ENCODE measurements around the gene PFKL. TPM values are rescaled to one million over a fixed set of nuclear protein-coding genes. Genes with fewer than 3 reads are reported as not detected.

Gene PFKL
- total RNA-seq, 1 experiment from 2014 or later = 78.9 TPM

DNA sequence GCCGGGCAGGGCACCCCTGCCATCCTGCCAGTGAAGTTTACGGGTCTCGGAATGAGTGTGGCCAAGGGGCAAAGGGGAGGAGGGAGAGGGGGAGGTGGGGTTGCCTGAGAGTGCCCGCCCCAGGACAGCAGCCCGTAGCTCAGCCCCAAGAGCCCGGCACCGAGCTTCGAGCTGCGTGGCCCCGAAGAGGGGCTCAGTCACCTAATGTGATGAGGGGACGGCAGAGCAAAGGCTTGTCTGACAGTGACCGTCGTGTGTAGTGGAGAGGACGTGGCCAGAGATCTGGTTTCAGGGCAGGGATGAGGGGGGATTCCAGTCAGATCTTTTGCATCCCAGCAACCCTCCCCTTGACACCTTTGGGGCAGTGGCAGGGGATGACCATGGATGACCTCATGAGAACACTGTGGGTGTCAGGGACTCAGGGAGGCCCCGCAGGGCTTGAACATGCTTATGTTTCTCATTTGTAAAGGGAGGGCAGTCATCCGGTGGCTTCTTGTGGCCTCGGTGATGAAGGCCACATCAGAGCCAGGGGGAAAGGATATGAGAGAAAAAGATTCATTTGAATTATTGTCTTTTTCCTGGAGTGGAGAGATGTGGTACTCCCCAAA lies 52.5 kb downstream of the PFKL start:
- Mint-ChIP-seq H3K27me3 (ENCODE audit: unreplicated experiment) (peaks cover 72% of the 10 kb centered on the region), H3K36me3 (ENCODE audit: insufficient read depth, unreplicated experiment) (no peaks in the 10 kb centered on the region), H3K27ac (ENCODE audit: unreplicated experiment) (no peak overlapping the region), H3K4me1 (ENCODE audit: low read depth, unreplicated experiment) (no peaks in the 10 kb centered on the region), H3K9me3 (ENCODE audit: low read depth, unreplicated experiment) (no peaks in the 10 kb centered on the region), H3K4me3 (ENCODE audit: low read depth, unreplicated experiment) (no peak overlapping the region)
- CTCF ChIA-PET = no interaction called here
- no TSS peak for BruUV-seq (replicated peaks)
- TF ChIP-seq CTCF (IDR thresholded peaks at IDR 0.05; ENCODE audit: unreplicated experiment) = no peak
- intact Hi-C loops (cut with micrococcal nuclease; ENCODE audit: unreplicated experiment) = no loop called here
- no peak for DNase-seq

GRCh38 chr21:44353191-44353970 lies 53.5 kb downstream of the PFKL start, which contains the start of gene TRPM2:
TSS of gene TRPM2 (plus strand) at chr21:44353621. CDS start at chr21:44353701, 80 bp downstream.
- CTCF ChIA-PET = interaction anchor here (0.5 kb wide), 1 partner anchor 85 kb away, joined by 4 read pairs; no protein-coding TSS in a partner anchor
- no TSS peak for BruUV-seq (replicated peaks)
- Mint-ChIP-seq H3K4me3 (ENCODE audit: low read depth, unreplicated experiment) (no peak within 1 kb of the TSS), H3K9me3 (ENCODE audit: low read depth, unreplicated experiment) (no peaks in the 10 kb centered on the region), H3K27ac (ENCODE audit: unreplicated experiment) (no peak within 1 kb of the TSS), H3K27me3 (ENCODE audit: unreplicated experiment) (peaks cover 61% of the 10 kb centered on the region), H3K4me1 (ENCODE audit: low read depth, unreplicated experiment) (no peaks in the 10 kb centered on the region), H3K36me3 (ENCODE audit: insufficient read depth, unreplicated experiment) (no peaks in the 10 kb centered on the region)
- intact Hi-C loops (cut with micrococcal nuclease; ENCODE audit: unreplicated experiment) = no loop called here
- no peak for DNase-seq
- TF ChIP-seq CTCF (IDR thresholded peaks at IDR 0.05; ENCODE audit: unreplicated experiment) = no peak

GRCh38 chr21:44354001-44354405 lies 54.1 kb downstream of the PFKL start:
- Mint-ChIP-seq H3K4me3 (ENCODE audit: low read depth, unreplicated experiment) (no peak overlapping the region), H3K27ac (ENCODE audit: unreplicated experiment) (no peak overlapping the region), H3K36me3 (ENCODE audit: insufficient read depth, unreplicated experiment) (no peaks in the 10 kb centered on the region), H3K27me3 (ENCODE audit: unreplicated experiment) (peaks cover 55% of the 10 kb centered on the region), H3K4me1 (ENCODE audit: low read depth, unreplicated experiment) (no peaks in the 10 kb centered on the region), H3K9me3 (ENCODE audit: low read depth, unreplicated experiment) (no peaks in the 10 kb centered on the region)
- TF ChIP-seq CTCF (IDR thresholded peaks at IDR 0.05; ENCODE audit: unreplicated experiment) = no peak
- CTCF ChIA-PET = interaction anchor here (0.5 kb wide), 1 partner anchor 85 kb away, joined by 4 read pairs; no protein-coding TSS in a partner anchor
- no TSS peak for BruUV-seq (replicated peaks)
- no peak for DNase-seq
- intact Hi-C loops (cut with micrococcal nuclease; ENCODE audit: unreplicated experiment) = no loop called here

DNA sequence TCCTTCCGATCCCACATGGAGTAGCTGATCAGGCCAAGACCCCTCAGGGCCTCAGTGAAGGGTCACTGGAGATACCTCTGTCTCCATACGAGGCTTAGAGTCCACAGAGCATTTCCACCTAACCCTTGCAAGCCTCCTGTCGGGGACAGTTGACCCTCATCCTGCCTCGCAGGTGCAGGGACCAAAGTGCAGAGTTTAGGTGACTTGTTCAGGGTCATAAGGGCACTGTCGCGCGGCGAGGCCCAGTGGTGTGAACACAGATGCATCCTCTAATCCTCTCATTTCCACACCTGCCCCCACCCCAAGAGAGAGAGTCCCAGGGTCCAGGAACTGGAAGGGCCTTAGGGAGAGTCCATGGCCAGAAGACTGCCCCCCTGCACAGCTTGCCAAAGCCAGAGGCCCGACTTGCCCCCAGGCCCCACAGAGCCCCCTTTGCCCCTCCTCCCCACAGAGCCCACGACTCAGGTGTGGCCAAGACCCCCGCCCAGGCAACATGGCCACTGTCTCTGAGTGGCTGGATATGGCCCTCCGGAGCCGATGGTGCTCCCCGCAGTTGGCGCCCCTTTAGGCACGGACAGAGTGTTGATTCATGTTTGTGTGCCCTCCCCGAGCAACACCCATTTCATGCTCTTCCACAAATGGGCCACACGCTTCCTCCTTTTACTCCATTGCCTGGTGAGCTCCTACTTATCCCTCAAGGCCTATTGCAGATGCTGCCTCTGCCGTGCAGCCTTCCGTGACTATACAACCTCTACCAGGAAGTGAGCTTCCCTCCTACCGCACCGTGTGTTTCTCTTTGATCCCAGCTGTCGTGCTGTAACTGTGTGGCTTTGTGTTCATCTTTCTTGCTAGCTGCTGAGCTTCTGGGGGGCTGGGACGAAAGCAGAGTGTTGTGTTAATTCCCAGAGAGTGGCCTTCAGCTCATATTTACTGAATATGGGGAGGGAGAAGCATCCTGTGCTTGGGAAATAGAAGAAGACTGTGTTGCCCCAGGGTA lies 55.2 kb downstream of the PFKL start:
- no peak for TF ChIP-seq CTCF (IDR thresholded peaks at IDR 0.05; ENCODE audit: unreplicated experiment)
- Mint-ChIP-seq H3K36me3 (ENCODE audit: insufficient read depth, unreplicated experiment) (no peaks in the 10 kb centered on the region), H3K9me3 (ENCODE audit: low read depth, unreplicated experiment) (no peaks in the 10 kb centered on the region), H3K4me1 (ENCODE audit: low read depth, unreplicated experiment) (no peaks in the 10 kb centered on the region), H3K4me3 (ENCODE audit: low read depth, unreplicated experiment) (no peak overlapping the region), H3K27me3 (ENCODE audit: unreplicated experiment) (peaks cover 48% of the 10 kb centered on the region), H3K27ac (ENCODE audit: unreplicated experiment) (no peak overlapping the region)
- no peak for DNase-seq
- intact Hi-C loops (cut with micrococcal nuclease; ENCODE audit: unreplicated experiment) = no loop called here
- no TSS peak for BruUV-seq (replicated peaks)
- CTCF ChIA-PET = no interaction called here

Data from Calu3 (cell line).